NCI-H748 (cell line): ENCODE measurements around the gene PTPRG.

Experiments used
- DNase-seq: peaks from one replicate; lab custom pipeline; 2025; ENCODE audit not compliant: unreplicated experiment; lab: John Stamatoyannopoulos, UW

Gene PTPRG

DNA sequence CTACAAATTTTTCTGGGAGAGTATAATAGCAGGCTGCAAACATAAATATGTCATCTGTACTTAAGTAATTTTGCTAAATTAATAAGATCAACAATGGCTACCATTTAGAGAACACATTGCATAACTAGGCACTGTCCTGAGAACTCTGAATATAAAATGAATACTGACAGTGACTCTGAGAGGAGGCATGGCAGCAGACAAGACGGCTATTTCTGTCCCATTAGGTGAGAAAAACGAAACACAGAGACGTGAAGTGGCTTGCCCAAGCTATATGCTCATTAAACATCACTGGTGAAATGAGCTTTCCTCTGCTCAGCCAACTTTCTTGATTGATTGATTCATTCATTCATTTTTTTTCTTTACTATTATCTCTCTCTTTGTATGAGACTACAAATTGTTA is 384.3 kb downstream of the PTPRG start:
- DNase-seq = no peak

DNA sequence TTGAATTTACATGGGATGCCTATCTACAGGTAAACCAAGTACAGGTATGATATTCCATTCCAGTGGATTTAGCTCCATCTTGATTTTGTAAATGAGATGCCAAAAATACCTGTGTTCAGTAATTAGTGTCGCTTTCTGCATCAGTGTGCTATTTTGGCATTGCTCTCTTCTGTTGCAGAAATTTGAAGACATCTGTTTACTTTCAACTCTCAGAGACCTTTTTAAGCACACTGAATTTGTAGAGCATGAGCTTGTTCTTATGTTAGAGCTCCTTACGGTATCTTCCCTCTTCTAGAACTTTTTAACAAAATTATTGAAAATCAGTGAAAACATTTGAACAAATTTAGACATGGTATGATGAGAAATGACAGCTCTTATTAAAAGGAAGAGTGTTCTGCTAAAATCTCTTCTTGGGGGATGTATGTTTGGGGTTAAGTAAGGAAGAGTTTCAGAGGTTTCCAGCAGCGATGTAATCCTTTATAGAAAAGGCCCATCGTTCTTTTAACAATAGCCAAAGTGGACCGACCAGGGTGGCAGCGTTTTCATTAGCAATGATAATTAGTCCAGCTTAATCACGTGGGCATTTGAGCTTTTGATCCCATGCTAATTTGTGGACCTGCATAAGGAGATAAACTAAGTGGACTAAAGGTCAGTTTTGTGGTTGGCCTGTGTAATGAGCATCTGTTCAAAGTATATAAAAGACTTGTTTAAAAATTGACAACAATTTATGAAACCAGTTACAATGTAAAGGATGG is 385.4 kb downstream of the PTPRG start:
- DNase-seq = no peak

DNA sequence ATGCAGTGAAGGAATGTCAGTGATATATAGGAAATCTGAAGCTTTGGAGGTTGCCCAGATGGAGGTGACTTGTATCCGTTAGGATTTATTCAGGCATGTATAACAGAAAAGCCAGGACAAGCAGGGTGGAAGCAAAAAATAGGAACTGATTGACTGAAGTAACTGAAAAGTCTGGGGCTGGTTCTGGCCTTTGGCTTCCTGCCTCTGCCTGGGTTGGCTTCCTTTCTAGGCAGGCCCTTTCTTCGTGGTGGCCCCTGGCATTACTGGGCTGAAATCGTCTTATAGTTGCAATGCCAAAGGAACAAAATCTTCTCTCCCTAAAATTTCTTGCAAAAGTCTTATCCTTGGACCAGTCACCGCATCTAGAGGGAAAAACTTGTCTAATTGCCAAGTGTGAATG is 386.1 kb downstream of the PTPRG start:
- DNase-seq = no peak

DNA sequence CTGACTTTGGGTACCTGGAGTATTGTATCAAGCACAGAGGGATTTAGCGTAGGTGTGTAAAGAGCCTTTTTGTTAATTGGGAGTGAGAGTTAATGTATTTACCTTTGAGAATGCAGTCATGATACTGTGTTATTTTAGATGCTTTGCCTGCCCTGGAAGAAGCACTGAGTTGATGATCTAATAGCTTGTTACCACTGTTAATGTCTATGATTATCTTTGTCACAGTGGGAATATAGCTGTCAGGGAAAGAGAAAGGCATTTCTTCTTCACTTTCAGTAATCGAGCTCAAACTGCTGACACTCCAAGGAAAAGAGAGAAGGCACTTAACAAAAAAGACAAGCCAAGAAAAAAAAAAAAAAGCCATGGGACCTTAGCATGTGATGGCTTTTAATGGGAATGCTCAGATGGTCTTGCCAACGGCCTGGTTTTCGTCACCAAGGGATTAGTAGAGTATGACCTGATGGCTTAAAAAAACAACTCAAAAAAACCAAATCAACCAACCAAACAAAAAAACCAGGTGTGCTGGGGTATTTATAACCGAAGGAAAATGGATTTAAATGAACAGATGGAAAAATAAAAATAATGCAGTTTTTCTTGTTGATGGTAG is 387.4 kb downstream of the PTPRG start:
- no peak for DNase-seq

DNA sequence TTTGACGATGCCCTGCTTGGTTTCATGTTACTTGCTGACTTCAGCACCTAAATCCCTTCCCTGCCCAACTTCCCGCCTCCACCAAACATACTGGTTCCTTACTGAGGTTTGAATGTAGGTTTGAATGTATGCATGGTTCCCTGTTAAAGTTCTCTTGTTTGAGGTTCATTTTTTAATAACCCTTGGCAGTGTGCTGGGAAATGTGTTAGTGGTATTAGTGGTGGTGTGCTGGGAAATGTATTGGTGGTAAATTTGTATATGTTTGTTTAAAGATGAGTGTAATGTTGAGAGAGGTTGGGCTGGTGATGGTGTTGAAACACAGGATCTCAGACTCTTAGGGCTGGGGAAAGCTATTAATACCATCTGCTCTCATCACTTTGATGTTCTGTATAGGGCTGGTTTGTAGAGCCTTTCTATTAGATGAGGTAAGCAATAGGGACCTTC is 392.7 kb downstream of the PTPRG start:
- DNase-seq = no peak

DNA sequence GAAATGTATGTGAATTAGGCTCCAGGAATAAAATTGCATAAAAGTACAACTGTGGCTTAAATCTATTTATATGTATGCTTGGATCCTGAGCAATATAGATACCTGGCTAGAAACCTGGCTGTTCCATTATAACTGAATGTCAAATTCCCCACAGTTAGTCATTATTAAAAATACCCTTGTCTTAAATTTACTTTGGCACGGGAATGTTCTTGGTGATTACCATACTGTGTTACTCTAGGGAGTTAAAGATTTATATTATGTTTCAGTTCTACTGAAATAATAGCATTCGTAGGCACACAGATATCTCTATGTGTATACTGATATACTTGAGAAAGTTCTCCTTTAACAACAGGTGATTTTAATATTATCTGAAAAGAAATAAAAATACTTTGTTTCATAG is 394.1 kb downstream of the PTPRG start:
- DNase-seq = no peak

DNA sequence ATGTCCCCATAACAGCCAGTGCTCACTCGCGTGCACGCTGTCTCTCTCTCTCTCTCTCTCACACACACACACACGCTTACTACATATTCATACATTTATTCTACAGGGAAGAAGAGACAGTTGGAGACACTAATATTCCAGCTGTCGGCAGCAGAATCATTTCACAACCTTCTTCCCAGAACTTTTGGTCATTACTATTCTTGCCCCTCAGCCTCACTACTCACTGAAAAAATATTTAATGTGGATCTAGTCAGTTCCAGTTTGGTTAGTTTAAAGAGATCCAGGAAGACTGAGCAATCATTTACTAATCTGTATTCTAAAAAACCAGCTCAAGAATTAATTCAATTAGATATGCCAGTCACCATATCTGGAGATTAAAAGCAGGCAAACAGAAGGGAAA is 394.9 kb downstream of the PTPRG start:
- DNase-seq = no peak

DNA sequence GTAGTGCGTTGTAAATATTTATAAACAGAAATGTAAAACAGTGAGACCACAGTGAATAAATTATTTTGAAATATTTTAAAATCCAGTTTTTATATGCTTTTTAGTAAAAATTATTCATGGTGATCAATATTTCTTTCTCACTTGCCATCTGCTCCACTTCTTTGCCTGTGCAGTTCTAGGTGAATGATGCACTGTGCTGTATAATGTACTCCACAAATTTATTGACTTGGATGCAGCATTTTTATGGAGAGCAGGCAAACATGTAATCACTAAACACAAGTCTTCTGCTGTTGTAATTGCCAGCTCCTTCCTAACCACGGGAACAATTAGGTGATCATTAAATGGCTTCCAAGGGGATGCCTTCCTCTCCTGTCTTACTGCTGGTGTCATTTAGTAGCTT is 395.9 kb downstream of the PTPRG start:
- DNase-seq = no peak

DNA sequence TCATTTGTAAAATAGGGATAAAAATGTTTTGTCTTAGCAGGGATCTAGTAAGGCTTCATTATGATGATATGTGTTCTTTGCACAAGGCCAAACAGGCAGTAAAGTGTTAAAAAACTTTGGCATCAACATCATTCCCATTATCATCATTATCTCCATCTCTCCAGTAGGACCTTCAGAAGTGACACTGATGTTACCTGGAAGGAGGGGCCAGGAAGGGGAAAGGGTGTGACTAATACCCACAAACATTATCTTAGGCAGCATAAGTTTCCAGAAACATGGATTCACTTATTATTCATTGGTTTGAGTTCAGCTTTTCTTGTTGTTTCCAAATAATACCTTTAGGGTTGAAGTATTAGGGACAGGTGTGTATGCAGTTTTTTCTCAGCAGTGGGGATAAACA is 399.6 kb downstream of the PTPRG start:
- DNase-seq = no peak

DNA sequence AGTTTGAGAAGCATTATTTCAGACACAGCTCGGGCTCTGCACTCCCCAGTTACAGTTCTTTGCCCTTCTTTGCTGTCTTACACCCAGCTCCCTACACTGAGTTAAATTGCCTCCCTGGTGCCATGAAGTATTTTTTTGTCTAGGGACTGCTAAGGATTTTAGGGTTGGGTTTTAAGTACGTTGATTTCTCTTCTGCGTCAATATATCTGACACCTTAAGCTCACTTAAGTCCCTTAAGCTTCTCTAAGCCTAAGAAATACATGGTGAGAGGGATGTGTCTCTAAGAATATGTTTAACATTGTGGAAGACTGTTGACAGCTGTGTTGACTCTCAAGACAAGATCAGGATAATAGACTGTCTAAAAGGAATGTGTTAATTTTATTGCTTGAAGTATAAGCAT is 400.5 kb downstream of the PTPRG start:
- DNase-seq = no peak

DNA sequence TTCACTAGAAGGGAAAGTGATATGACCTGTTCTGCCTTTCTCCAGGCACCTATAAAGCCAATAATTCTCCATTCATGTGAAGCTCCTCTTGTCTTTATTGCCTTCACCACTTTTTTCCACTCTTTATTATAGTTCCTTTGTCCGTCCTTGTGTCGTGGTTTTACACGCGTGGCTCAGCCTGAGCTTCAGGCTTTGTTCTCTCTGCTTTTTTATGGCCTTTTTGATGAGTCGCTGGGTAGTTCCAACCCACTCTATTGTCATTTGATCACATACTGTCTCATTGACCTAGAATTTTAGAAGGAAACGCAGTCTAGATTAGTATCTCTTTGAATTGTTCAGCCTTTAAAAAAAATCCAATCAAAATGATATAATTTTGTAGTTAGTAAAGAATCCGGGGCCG is 403.2 kb downstream of the PTPRG start:
- DNase-seq = no peak

DNA sequence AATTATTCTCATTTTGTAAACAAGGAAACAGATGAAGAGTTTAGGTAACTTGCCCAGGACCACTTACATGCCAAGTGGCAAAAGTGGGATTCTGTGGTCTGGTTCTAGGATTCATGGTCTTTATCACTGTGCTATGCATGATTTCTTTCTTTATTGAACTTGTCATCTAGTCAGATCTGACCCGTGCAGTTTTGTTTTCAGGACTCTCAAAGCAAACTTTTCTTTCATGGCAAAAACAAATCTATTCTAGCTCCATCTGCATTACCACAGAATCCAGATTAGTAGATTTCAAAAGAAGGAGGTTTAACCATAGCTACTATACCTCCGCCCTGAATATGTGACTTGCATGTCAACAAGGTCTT is 404.4 kb downstream of the PTPRG start:
- DNase-seq = no peak

DNA sequence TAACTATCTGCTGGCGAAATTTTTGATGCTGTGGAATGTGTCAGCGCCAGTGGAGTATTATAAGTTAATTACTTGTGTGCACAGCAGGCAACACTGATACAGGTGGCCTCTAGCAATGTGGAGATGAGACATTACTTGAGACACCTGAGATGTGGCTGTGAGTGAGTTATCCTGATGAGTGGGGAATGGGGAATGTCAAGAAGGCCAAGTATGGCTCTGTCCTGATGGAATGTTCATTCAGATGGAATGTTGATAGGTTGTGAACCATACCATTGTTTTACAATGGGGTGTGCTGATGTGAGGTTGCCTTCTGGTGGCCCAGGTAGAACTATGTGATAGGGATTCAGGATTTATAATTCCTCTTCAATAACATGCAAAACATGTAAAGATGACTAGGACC is 404.8 kb downstream of the PTPRG start:
- no peak for DNase-seq

DNA sequence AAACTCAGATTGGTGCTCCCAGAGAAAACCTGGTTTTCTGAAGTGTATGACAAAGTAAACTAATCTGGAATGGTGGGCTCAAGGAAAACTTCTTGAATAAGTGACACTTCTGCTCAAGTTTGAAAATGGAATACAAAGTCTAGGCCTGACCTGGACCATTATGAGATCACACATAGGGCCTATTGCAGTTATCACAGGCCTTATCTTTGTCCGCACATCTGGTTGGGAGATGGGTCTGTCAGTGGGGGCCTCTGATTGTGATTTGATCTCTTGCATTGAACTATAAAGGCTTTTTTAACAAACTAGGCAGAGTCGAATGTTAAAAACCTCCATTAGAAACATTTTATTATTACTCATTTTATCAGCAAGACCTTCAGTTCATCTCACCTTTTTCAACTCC is 405.6 kb downstream of the PTPRG start:
- no peak for DNase-seq

DNA sequence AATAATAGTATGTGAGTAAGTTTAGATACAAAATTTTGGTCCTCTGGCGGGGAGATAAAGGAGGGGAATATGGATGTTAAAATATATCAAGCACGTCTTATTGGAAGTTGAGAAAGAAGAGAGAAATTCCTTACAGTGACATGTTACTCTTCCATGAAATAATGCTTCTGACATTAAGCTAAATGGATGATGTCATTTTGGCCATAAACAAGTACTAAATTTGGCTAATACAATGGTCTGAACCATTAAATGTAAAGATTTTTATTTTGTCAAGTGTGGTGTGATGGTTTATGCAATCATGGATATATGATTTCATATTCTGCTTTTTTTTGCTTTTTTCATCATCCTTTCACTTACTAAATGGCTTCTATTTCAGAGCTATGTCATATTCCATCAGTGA is 406.6 kb downstream of the PTPRG start:
- no peak for DNase-seq

DNA sequence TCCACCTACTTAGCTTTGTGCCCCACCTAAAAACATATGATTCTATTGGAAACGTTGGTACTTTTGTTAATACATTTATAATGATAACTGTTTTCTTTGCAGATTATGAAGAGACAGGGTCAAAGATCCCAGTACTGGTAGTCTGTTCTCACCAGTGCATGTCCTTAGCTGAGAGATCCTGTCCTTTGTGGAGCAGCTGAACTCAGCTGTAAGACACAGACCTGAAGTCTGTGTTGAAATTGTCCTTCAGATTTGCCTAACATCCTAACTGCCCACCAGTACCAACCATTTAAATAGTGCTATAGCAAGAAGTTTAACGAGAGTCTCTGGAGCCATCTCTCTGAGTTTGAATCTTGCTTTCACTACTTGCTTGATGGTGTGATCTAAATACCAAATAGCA is 413.3 kb downstream of the PTPRG start:
- no peak for DNase-seq

DNA sequence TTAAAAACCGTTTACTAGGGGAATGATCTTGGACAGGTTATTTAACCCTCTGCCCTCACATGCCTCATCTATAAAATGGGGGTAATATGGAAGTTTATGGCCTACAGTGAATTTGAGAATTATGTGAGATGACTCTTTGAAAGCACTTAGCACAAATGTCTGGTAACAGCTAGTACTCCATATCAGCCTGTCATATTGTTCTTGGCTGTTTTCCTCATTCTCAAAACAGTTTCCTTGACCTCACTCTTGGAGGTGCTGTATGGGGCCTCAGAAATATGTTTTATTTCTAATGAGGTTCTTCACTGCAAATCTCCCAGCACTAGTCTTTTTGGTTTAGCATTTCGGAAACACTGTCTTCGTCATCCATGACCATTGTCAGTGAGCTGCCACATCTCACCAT is 413.8 kb downstream of the PTPRG start:
- no peak for DNase-seq

DNA sequence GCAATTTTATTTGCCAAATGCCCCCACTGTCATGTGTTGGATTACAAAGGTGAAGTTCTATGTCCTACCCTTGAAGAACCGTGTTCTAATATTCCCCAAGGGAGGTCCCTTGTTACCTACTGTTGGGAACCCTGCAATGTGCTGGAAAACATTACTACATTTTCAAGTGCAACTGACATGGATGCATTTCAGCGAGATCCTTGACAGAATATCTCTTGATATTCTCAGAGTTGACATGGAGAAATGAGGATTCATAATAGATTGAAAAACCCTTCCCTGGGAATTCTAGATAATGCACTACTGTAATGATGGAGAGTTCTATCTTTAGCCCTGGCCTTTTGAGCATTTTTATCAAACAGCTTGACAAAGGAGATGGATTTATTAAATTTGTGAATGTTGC is 414.6 kb downstream of the PTPRG start:
- no peak for DNase-seq

DNA sequence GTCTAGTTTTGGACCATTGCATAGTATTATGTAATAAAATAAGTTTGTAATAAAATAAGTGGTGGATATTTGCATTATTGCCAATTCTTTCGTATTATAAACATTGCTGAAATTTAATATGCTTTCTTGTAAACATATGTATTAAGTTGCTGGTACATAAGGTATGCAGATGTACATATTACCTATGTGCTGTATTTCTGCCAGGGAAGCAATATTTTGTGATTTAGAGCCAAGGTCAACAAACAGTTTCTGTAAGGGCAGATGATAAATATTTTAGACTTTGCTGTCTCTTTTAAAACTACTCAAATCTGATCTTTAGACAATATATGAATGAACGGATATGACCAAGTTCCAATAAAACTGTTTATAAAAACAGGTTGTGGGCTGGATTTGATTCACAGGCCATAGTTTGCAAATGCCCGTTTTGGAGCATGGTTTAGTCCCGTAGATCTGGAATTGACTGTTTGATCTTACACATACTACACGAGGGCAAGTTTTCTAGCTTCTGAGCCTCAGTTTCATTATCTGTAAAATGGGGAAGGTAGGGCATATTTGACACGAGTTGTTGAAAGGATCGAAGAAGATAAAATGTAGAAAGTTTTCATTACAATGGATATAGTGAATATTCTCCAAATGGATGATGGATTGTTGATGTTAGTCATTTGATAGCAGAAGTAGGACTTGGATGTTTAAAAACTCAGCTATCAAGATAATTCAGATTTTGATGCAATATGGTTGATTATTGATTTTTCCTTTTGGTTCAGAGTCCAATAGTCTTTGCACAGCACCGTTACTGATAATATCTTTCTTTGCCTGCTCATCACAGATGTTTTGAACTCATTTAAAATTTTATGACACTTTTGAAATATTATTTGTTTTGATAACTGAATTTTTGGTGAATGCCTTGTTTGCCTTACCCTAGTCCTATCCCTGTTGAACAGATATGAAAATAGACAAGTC is 417.4 kb downstream of the PTPRG start:
- no peak for DNase-seq

DNA sequence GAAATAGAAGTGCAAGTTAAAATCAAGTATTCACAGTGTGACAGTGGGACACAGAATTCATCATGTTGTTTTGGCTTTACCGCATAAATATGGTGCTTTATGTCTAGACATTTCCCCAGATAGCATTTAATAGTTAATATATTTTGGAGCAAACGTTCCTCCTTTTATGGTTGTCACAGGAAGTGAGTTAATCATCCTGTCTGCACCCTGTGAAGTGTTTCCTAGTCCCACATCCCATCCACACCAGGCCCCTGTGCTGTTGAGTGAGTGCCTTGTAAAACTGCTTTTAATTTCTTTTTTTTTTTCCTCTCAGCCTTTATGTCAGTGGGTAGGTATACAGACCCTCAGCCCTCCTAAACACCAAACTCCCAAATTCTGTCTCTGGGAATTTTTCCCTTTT is 418.3 kb downstream of the PTPRG start:
- no peak for DNase-seq

DNA sequence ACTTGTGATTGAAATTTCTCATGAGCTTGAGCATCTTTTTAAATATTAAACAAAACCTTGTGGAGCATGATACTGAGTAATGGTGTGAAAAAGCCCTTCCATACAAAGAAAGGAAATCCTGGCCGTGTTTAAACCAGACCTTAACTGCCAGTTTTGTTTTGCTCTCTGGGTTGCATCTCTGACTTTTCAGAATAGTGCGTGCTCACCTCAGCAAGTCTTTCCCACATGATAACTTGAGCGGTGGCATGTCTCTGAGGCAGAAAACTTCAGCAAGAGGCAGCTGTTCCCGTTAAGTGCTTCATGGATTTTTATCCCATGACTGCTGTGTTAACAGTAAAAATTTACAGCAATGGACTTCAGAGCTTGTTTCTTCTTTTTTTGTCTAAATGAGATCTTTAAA is 418.7 kb downstream of the PTPRG start:
- DNase-seq = no peak

DNA sequence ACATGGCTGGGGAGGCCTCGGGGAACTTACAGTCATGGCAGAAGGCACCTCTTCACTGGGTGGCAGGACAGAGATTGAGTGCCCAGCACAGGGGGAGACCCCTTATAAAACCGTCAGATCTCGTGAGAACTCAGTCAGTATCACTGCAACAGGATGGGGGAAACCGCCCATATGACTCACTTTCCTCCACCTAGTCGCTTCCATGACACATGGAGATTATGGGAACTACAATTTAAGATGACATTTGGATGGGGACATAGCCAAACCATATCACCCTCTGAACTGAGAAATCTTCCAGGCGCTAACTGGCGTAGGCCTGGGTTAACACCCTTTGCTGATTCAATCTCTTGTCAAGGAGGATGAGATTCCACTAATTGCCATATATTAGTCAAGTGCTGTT is 419.7 kb downstream of the PTPRG start:
- no peak for DNase-seq
